ENCODE results near the gene XRRA1.
A peak's percentile ranks its signal among the peaks of the same experiment; 100 is the strongest.
"Not testable (repeated sequence)": the region's sequence is repeated elsewhere in the genome, so short reads cannot be mapped to it uniquely, and the experiment has no call there.

The XRRA1 gene

DNA sequence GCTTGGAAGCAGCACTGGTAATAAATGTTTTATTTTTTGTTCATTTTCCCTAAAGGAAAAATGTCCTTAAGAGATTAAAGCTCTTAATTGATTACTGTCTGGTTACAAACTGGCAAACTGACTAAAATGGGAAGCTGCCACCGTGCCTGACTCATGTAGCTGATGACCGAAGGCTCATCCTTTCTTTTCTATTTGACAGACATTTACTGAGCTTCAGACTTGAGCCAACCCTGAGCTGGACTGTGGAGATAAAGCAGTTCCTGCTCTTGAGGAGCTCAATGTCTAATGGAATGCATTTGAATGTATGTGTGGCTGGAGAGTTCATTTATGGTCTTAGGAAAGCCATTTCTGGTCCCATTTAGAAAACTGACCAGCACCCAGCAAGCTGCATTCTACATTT is 108.9 kb downstream of the XRRA1 start:
- TF ChIP-seq, protein P1, sequence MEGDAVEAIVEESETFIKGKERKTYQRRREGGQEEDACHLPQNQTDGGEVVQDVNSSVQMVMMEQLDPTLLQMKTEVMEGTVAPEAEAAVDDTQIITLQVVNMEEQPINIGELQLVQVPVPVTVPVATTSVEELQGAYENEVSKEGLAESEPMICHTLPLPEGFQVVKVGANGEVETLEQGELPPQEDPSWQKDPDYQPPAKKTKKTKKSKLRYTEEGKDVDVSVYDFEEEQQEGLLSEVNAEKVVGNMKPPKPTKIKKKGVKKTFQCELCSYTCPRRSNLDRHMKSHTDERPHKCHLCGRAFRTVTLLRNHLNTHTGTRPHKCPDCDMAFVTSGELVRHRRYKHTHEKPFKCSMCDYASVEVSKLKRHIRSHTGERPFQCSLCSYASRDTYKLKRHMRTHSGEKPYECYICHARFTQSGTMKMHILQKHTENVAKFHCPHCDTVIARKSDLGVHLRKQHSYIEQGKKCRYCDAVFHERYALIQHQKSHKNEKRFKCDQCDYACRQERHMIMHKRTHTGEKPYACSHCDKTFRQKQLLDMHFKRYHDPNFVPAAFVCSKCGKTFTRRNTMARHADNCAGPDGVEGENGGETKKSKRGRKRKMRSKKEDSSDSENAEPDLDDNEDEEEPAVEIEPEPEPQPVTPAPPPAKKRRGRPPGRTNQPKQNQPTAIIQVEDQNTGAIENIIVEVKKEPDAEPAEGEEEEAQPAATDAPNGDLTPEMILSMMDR (IDR thresholded peaks at IDR 0.05; ENCODE audit: low read depth, low read length): no peak
- TF ChIP-seq MYC (IDR thresholded peaks at IDR 0.05; ENCODE audit: low read depth, low read length) (no peak), MAX (IDR thresholded peaks at IDR 0.05; ENCODE audit: low read depth, low read length) (no peak), POLR2A (IDR thresholded peaks at IDR 0.05; ENCODE audit: extremely low read depth, insufficient read length) (no peak)
- H3K4me3 ChIP-seq (ENCODE audit: low read depth, low read length): no peak overlapping the region
- peak; percentile 24 for DNase-seq (ENCODE audit: low read depth)

DNA sequence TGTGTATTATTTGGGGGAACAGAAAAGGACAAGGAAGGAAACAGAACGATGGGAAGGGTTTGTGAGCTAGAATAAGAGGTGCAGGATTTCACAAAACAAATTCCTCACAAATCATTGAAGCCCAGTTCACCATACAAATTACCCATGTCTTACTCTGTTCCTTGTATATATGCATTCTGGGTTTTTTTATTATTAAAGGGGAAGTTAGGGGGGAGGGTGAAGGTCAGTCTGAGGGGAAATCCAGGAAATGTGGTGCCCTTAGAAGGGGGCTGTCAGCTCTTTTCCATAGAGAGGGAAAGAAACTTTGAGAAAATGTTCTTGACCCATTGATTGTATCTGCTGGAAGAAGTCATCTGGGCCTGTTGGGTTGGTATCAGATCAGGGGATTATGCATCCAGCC is 109.4 kb downstream of the XRRA1 start:
- H3K4me3 ChIP-seq (ENCODE audit: low read depth, low read length): no peak overlapping the region
- TF ChIP-seq, protein P1 (IDR thresholded peaks at IDR 0.05; ENCODE audit: low read depth, low read length): no peak
- no peak for DNase-seq (ENCODE audit: low read depth)

- no peak overlapping the region for H3K4me3 ChIP-seq (ENCODE audit: low read depth, low read length)
- TF ChIP-seq MAX (IDR thresholded peaks at IDR 0.05; ENCODE audit: low read depth, low read length) (no peak), POLR2A (IDR thresholded peaks at IDR 0.05; ENCODE audit: extremely low read depth, insufficient read length) (no peak), MYC (IDR thresholded peaks at IDR 0.05; ENCODE audit: low read depth, low read length) (no peak)
- TF ChIP-seq, protein P1 (IDR thresholded peaks at IDR 0.05; ENCODE audit: low read depth, low read length): no peak
- DNase-seq (ENCODE audit: low read depth): no peak
These were observed 110.7 kb downstream of the XRRA1 start for GRCh38 chr11:74838188-74838587.

- TF ChIP-seq, protein P1 (IDR thresholded peaks at IDR 0.05; ENCODE audit: low read depth, low read length): no peak
- TF ChIP-seq POLR2A (IDR thresholded peaks at IDR 0.05; ENCODE audit: extremely low read depth, insufficient read length): no peak
- TF ChIP-seq MYC (IDR thresholded peaks at IDR 0.05; ENCODE audit: low read depth, low read length): no peak
- no peak for TF ChIP-seq MAX (IDR thresholded peaks at IDR 0.05; ENCODE audit: low read depth, low read length)
- DNase-seq (ENCODE audit: low read depth): no peak
These were observed 111.7 kb downstream of the XRRA1 start for GRCh38 chr11:74837191-74837590.

GRCh38 chr11:74826901-74827300 is 122.0 kb downstream of the XRRA1 start:
- H3K4me3 ChIP-seq (ENCODE audit: low read depth, low read length): no peak overlapping the region
- TF ChIP-seq POLR2A (IDR thresholded peaks at IDR 0.05; ENCODE audit: extremely low read depth, insufficient read length) (no peak), MYC (IDR thresholded peaks at IDR 0.05; ENCODE audit: low read depth, low read length) (no peak), MAX (IDR thresholded peaks at IDR 0.05; ENCODE audit: low read depth, low read length) (no peak)
- TF ChIP-seq, protein P1 (IDR thresholded peaks at IDR 0.05; ENCODE audit: low read depth, low read length): no peak
- DNase-seq (ENCODE audit: low read depth): peak; percentile 14

More at GRCh38 chr11:74837191-74837590, 111.7 kb downstream of the XRRA1 start:
- no peak overlapping the region for H3K4me3 ChIP-seq (ENCODE audit: low read depth, low read length)

GRCh38 chr11:74825596-74825995 is 123.3 kb downstream of the XRRA1 start:
- H3K4me3 ChIP-seq (ENCODE audit: low read depth, low read length); DNase-seq (ENCODE audit: low read depth): not testable (repeated sequence)
